ENCODE results near the gene SORCS2. TPM values are rescaled to one million over a fixed set of nuclear protein-coding genes. Genes with fewer than 3 reads are reported as not detected.

The SORCS2 gene
- total RNA-seq, 5 donors from 2014 or later (not counting 1 experiment from before 2014, with no cell fraction given), result 0.22 TPM; not detected in 4

- H3K4me1 ChIP-seq (ENCODE audit: control insufficient read depth in 1 of 2, extremely low read depth in 1 of 2, insufficient read depth in 2 of 2, low read length in 2 of 2), result no peaks in the 10 kb centered on the region
- ChIA-PET CTCF (no interaction called here), POLR2A (no interaction called here)
- no peak overlapping the region for H3K27ac Mint-ChIP-seq
- DNase-seq (no peak), ATAC-seq (replicated peaks in 1 of 4) (no peak)
- H3K27ac ChIP-seq (ENCODE audit: low read length), result no peak overlapping the region
- H3K36me3 ChIP-seq (ENCODE audit: control insufficient read depth in 2 of 2, extremely low read depth in 1 of 2, insufficient read depth in 1 of 2, low read length in 1 of 2), result no peaks in the 10 kb centered on the region
- no peak overlapping the region for H3K4me3 ChIP-seq (ENCODE audit: control insufficient read depth in 1 of 2, extremely low read depth in 1 of 2, low read length in 1 of 2)
- H3K9me3 ChIP-seq, result no peaks in the 10 kb centered on the region
- peaks cover 0 to 24% of the 10 kb centered on the region in 2 donors for H3K27me3 Mint-ChIP-seq
- H3K36me3 Mint-ChIP-seq, result no peaks in the 10 kb centered on the region
- WGBS (ENCODE audit: insufficient coverage), result 68% methylated on average over 11 of the region's 12 CpGs
- H3K4me3 Mint-ChIP-seq, result no peak overlapping the region
- peaks cover 0 to 7% (median 0%) of the 10 kb centered on the region in 3 donors for H3K9me3 Mint-ChIP-seq
- peaks cover 0 to 34% of the 10 kb centered on the region in 2 experiments for H3K27me3 ChIP-seq (replicated peaks in 1 of 2; ENCODE audit: control insufficient read depth in 2 of 2, extremely low read depth in 1 of 2, insufficient read depth in 2 of 2, low read length in 1 of 2)
- no peaks in the 10 kb centered on the region for H3K4me1 Mint-ChIP-seq
Measured at GRCh38 chr4:7389719-7390118, 197.4 kb downstream of the SORCS2 start.

- peaks cover 0 to 24% of the 10 kb centered on the region in 2 donors for H3K27me3 Mint-ChIP-seq
Measured at GRCh38 chr4:7390336-7390735, 198.0 kb downstream of the SORCS2 start.

GRCh38 chr4:7390906-7391636, 198.7 kb downstream of the SORCS2 start:
- Histone ChIP-seq H3K36me3 (ENCODE audit: control insufficient read depth in 2 of 2, extremely low read depth in 1 of 2, insufficient read depth in 1 of 2, low read length in 1 of 2) (no peaks in the 10 kb centered on the region), H3K9me3 (no peaks in the 10 kb centered on the region), H3K4me3 (ENCODE audit: control insufficient read depth in 1 of 2, extremely low read depth in 1 of 2, low read length in 1 of 2) (no peak overlapping the region), H3K27ac (ENCODE audit: low read length) (no peak overlapping the region), H3K4me1 (ENCODE audit: control insufficient read depth in 1 of 2, extremely low read depth in 1 of 2, insufficient read depth in 2 of 2, low read length in 2 of 2) (no peaks in the 10 kb centered on the region), H3K27me3 (replicated peaks in 1 of 2; ENCODE audit: control insufficient read depth in 2 of 2, extremely low read depth in 1 of 2, insufficient read depth in 2 of 2, low read length in 1 of 2) (peaks cover 0 to 39% of the 10 kb centered on the region in 2 experiments)
- H3K27me3 Mint-ChIP-seq, result peaks cover 0 to 24% of the 10 kb centered on the region in 2 donors
- 70% methylated on average over 10 of the region's 18 CpGs for WGBS (ENCODE audit: insufficient coverage)
- H3K4me3 Mint-ChIP-seq, result no peak overlapping the region
- ATAC-seq (replicated peaks in 1 of 4) (no peak), DNase-seq (no peak)
- no peak overlapping the region for H3K27ac Mint-ChIP-seq
- no peaks in the 10 kb centered on the region for H3K4me1 Mint-ChIP-seq
- H3K9me3 Mint-ChIP-seq, result peaks cover 0 to 7% (median 0%) of the 10 kb centered on the region in 3 donors
- ChIA-PET POLR2A (no interaction called here), CTCF (no interaction called here)
- H3K36me3 Mint-ChIP-seq, result no peaks in the 10 kb centered on the region

More at GRCh38 chr4:7390336-7390735, 198.0 kb downstream of the SORCS2 start:
- H3K27ac ChIP-seq (ENCODE audit: low read length), result no peak overlapping the region
- Mint-ChIP-seq H3K36me3 (no peaks in the 10 kb centered on the region), H3K4me1 (no peaks in the 10 kb centered on the region), H3K9me3 (peaks cover 0 to 7% (median 0%) of the 10 kb centered on the region in 3 donors), H3K4me3 (no peak overlapping the region), H3K27ac (no peak overlapping the region)
- ChIA-PET CTCF (no interaction called here), POLR2A (no interaction called here)
- no peaks in the 10 kb centered on the region for H3K9me3 ChIP-seq
- H3K4me3 ChIP-seq (ENCODE audit: control insufficient read depth in 1 of 2, extremely low read depth in 1 of 2, low read length in 1 of 2), result no peak overlapping the region
- H3K4me1 ChIP-seq (ENCODE audit: control insufficient read depth in 1 of 2, extremely low read depth in 1 of 2, insufficient read depth in 2 of 2, low read length in 2 of 2), result no peaks in the 10 kb centered on the region
- DNase-seq (no peak), ATAC-seq (replicated peaks in 1 of 4) (no peak)
- 80% methylated on average over 13 of the region's 13 CpGs for WGBS (ENCODE audit: insufficient coverage)
- peaks cover 0 to 35% of the 10 kb centered on the region in 2 experiments for H3K27me3 ChIP-seq (replicated peaks in 1 of 2; ENCODE audit: control insufficient read depth in 2 of 2, extremely low read depth in 1 of 2, insufficient read depth in 2 of 2, low read length in 1 of 2)
- no peaks in the 10 kb centered on the region for H3K36me3 ChIP-seq (ENCODE audit: control insufficient read depth in 2 of 2, extremely low read depth in 1 of 2, insufficient read depth in 1 of 2, low read length in 1 of 2)

- no peaks in the 10 kb centered on the region for H3K9me3 ChIP-seq
- peaks cover 0 to 7% (median 0%) of the 10 kb centered on the region in 3 donors for H3K9me3 Mint-ChIP-seq
- no peaks in the 10 kb centered on the region for H3K4me1 ChIP-seq (ENCODE audit: control insufficient read depth in 1 of 2, extremely low read depth in 1 of 2, insufficient read depth in 2 of 2, low read length in 2 of 2)
- no peak overlapping the region for H3K4me3 ChIP-seq (ENCODE audit: control insufficient read depth in 1 of 2, extremely low read depth in 1 of 2, low read length in 1 of 2)
- ChIA-PET POLR2A (no interaction called here), CTCF (no interaction called here)
- no peak for DNase-seq
- H3K4me1 Mint-ChIP-seq, result no peaks in the 10 kb centered on the region
- H3K27ac Mint-ChIP-seq, result no peak overlapping the region
- no peak overlapping the region for H3K27ac ChIP-seq (ENCODE audit: low read length)
- WGBS (ENCODE audit: insufficient coverage), result 69% methylated on average over 11 of the region's 18 CpGs
- no peaks in the 10 kb centered on the region for H3K36me3 ChIP-seq (ENCODE audit: control insufficient read depth in 2 of 2, extremely low read depth in 1 of 2, insufficient read depth in 1 of 2, low read length in 1 of 2)
- no peak for ATAC-seq (replicated peaks in 1 of 4)
- H3K27me3 ChIP-seq (replicated peaks in 1 of 2; ENCODE audit: control insufficient read depth in 2 of 2, extremely low read depth in 1 of 2, insufficient read depth in 2 of 2, low read length in 1 of 2), result peaks cover 0 to 39% of the 10 kb centered on the region in 2 experiments
- peaks cover 0 to 24% of the 10 kb centered on the region in 2 donors for H3K27me3 Mint-ChIP-seq
- H3K4me3 Mint-ChIP-seq, result no peak overlapping the region
- H3K36me3 Mint-ChIP-seq, result no peaks in the 10 kb centered on the region
Measured at GRCh38 chr4:7391637-7392437, 199.5 kb downstream of the SORCS2 start.

- POLR2A ChIA-PET, result no interaction called here
- H3K9me3 ChIP-seq, result no peaks in the 10 kb centered on the region
- H3K27me3 Mint-ChIP-seq, result peaks cover 0 to 24% of the 10 kb centered on the region in 2 donors
- no peak overlapping the region for H3K4me3 ChIP-seq (ENCODE audit: control insufficient read depth in 1 of 2, extremely low read depth in 1 of 2, low read length in 1 of 2)
- no peak overlapping the region for H3K27ac ChIP-seq (ENCODE audit: low read length)
- CTCF ChIA-PET, result no interaction called here
- H3K36me3 Mint-ChIP-seq, result no peaks in the 10 kb centered on the region
- H3K27me3 ChIP-seq (replicated peaks in 1 of 2; ENCODE audit: control insufficient read depth in 2 of 2, extremely low read depth in 1 of 2, insufficient read depth in 2 of 2, low read length in 1 of 2), result peaks cover 0 to 46% of the 10 kb centered on the region in 2 experiments
- no peaks in the 10 kb centered on the region for H3K36me3 ChIP-seq (ENCODE audit: control insufficient read depth in 2 of 2, extremely low read depth in 1 of 2, insufficient read depth in 1 of 2, low read length in 1 of 2)
- no peaks in the 10 kb centered on the region for H3K4me1 ChIP-seq (ENCODE audit: control insufficient read depth in 1 of 2, extremely low read depth in 1 of 2, insufficient read depth in 2 of 2, low read length in 2 of 2)
- no peaks in the 10 kb centered on the region for H3K4me1 Mint-ChIP-seq
- no peak overlapping the region for H3K4me3 Mint-ChIP-seq
- 71% methylated on average over 31 of the region's 32 CpGs for WGBS (ENCODE audit: insufficient coverage)
- DNase-seq (no peak), ATAC-seq (replicated peaks in 1 of 4) (no peak)
- H3K9me3 Mint-ChIP-seq, result peaks cover 0 to 3% (median 0%) of the 10 kb centered on the region in 3 donors
- H3K27ac Mint-ChIP-seq, result no peak overlapping the region
Measured at GRCh38 chr4:7392438-7393421, 200.4 kb downstream of the SORCS2 start.
